ENCODE data around the gene CELF5. TPM values are rescaled to one million over a fixed set of nuclear protein-coding genes. Genes with fewer than 3 reads are reported as not detected.

The CELF5 gene
- total RNA-seq, 1 experiment from 2014 or later, result 7.7 TPM

GRCh38 chr19:3222709-3223108 lies 1.8 kb upstream of the CELF5 start:
- ATAC-seq, result no peak
- Mint-ChIP-seq H3K4me3 (no peak overlapping the region), H3K36me3 (no peaks in the 10 kb centered on the region), H3K4me1 (peaks cover under 1% of the 10 kb centered on the region), H3K27me3 (ENCODE audit: low read depth) (peaks cover 11% of the 10 kb centered on the region; the same call in 1 of the 2 replicates), H3K9me3 (no peaks in the 10 kb centered on the region), H3K27ac (no peak overlapping the region)
- no peak for TF ChIP-seq CDX4 (CRISPR knock-in tag; IDR thresholded peaks at IDR 0.05; ENCODE audit: borderline replicate concordance)
- no peak for TF ChIP-seq GABPB1 (CRISPR knock-in tag; IDR thresholded peaks at IDR 0.05)
- peak; percentile 72; the same call in 1 of the 2 replicates for TF ChIP-seq GTF2I (CRISPR knock-in tag; conservative IDR thresholded peaks at IDR 0.05)
- no peak for TF ChIP-seq FOXK1 (CRISPR knock-in tag; IDR thresholded peaks at IDR 0.05)
- TF ChIP-seq ZNF263 (CRISPR knock-in tag; IDR thresholded peaks at IDR 0.05; ENCODE audit: low read depth), result no peak
- TF ChIP-seq KAT7 (CRISPR knock-in tag; IDR thresholded peaks at IDR 0.05; ENCODE audit: borderline replicate concordance), result no peak
- ChIA-PET POLR2A (interaction anchor here (0.7 kb wide), 2 partner anchors 204 to 335 kb away, joined by 3 to 4 read pairs; no protein-coding TSS in a partner anchor), CTCF (interaction anchor here (0.6 kb wide), 1 partner anchor 14 kb away, joined by 3 read pairs; no protein-coding TSS in a partner anchor)
- DNase-seq (ENCODE audit: low spot score), result no peak

DNA sequence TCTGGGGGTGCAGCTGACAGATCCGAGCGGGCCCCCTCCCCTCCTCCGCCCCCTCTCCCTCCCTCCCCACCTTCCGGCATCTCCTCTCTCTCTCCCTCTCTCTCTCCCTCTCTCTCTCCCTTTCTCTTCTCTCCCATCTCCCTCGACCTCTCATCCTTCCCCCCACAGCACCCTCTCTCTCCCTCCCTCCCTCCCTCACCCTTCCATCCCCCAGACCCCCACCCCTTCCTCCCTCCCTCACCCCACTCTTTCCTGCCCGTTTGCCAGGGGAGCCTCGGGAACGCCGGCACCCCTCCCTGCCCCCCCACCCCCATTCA lies 666 bp downstream of the CELF5 start:
- peaks cover 8% of the 10 kb centered on the region for H3K4me1 Mint-ChIP-seq
- H3K9me3 Mint-ChIP-seq, result no peaks in the 10 kb centered on the region
- no peak overlapping the region for H3K27ac Mint-ChIP-seq
- peaks cover 5% of the 10 kb centered on the region; the same call in 1 of the 2 replicates for H3K27me3 Mint-ChIP-seq (ENCODE audit: low read depth)
- TF ChIP-seq, protein P1, sequence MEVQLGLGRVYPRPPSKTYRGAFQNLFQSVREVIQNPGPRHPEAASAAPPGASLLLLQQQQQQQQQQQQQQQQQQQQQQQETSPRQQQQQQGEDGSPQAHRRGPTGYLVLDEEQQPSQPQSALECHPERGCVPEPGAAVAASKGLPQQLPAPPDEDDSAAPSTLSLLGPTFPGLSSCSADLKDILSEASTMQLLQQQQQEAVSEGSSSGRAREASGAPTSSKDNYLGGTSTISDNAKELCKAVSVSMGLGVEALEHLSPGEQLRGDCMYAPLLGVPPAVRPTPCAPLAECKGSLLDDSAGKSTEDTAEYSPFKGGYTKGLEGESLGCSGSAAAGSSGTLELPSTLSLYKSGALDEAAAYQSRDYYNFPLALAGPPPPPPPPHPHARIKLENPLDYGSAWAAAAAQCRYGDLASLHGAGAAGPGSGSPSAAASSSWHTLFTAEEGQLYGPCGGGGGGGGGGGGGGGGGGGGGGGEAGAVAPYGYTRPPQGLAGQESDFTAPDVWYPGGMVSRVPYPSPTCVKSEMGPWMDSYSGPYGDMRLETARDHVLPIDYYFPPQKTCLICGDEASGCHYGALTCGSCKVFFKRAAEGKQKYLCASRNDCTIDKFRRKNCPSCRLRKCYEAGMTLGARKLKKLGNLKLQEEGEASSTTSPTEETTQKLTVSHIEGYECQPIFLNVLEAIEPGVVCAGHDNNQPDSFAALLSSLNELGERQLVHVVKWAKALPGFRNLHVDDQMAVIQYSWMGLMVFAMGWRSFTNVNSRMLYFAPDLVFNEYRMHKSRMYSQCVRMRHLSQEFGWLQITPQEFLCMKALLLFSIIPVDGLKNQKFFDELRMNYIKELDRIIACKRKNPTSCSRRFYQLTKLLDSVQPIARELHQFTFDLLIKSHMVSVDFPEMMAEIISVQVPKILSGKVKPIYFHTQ (CRISPR knock-in tag; IDR thresholded peaks at IDR 0.05), result no peak
- TF ChIP-seq ATF1 (CRISPR knock-in tag; IDR thresholded peaks at IDR 0.05), result no peak
- TF ChIP-seq ESRRA (CRISPR knock-in tag; IDR thresholded peaks at IDR 0.05; ENCODE audit: borderline replicate concordance), result no peak
- no peak for TF ChIP-seq CREM (CRISPR knock-in tag; IDR thresholded peaks at IDR 0.05)
- no peak for TF ChIP-seq ZBTB21 (CRISPR knock-in tag; IDR thresholded peaks at IDR 0.05; ENCODE audit: borderline replicate concordance)
- TF ChIP-seq ELF4 (CRISPR knock-in tag; IDR thresholded peaks at IDR 0.05; ENCODE audit: low read depth), result no peak
- TF ChIP-seq RELA (CRISPR knock-in tag; IDR thresholded peaks at IDR 0.05; ENCODE audit: borderline replicate concordance), result no peak
- no peak for TF ChIP-seq GABPB1 (CRISPR knock-in tag; IDR thresholded peaks at IDR 0.05)
- no peak for TF ChIP-seq JAZF1 (CRISPR knock-in tag; IDR thresholded peaks at IDR 0.05)
- TF ChIP-seq PRRX2 (CRISPR knock-in tag; IDR thresholded peaks at IDR 0.05), result no peak
- TF ChIP-seq FOXP1 (CRISPR knock-in tag; IDR thresholded peaks at IDR 0.05; ENCODE audit: borderline replicate concordance), result no peak
- TF ChIP-seq MXD4 (CRISPR knock-in tag; IDR thresholded peaks at IDR 0.05; ENCODE audit: borderline replicate concordance), result no peak
- no peak for TF ChIP-seq MLX (CRISPR knock-in tag; IDR thresholded peaks at IDR 0.05)
- TF ChIP-seq GTF2I (CRISPR knock-in tag; conservative IDR thresholded peaks at IDR 0.05), result no peak
- no peak for TF ChIP-seq ZSCAN18 (CRISPR knock-in tag; IDR thresholded peaks at IDR 0.05)
- no peak for TF ChIP-seq CREB1 (CRISPR knock-in tag; IDR thresholded peaks at IDR 0.05)
- TF ChIP-seq ZNF138 (CRISPR knock-in tag; conservative IDR thresholded peaks at IDR 0.05), result no peak
- H3K4me3 Mint-ChIP-seq, result peak overlapping the region; percentile 44; the same call in 1 of the 2 replicates
- no peaks in the 10 kb centered on the region for H3K36me3 Mint-ChIP-seq
- ChIA-PET CTCF (interaction anchor here (0.7 to 2.3 kb wide), 10 partner anchors 9 to 274 kb away, joined by 3 to 33 read pairs (median 4); no protein-coding TSS in a partner anchor), POLR2A (no interaction called here)
- no peak for ATAC-seq
- no peak for DNase-seq (ENCODE audit: low spot score)
